ENCODE results near the gene RGS3.
"Not testable (repeated sequence)": the region's sequence is repeated elsewhere in the genome, so short reads cannot be mapped to it uniquely, and the experiment has no call there.

Gene RGS3

GRCh38 chr9:113463418-113464285, at the start of gene RGS3:
RGS3 (plus strand) TSS chr9:113463727; CDS start chr9:113463803, 76 bp downstream.
- H3K27ac ChIP-seq (ENCODE audit: low read length): peak within 1 kb of the TSS; percentile 19
- peaks cover 0 to 6% of the 10 kb centered on the region in 2 donors for H3K4me1 ChIP-seq (ENCODE audit: control insufficient read depth in 1 of 2, insufficient read depth in 2 of 2, low read length in 2 of 2)
- no peaks in the 10 kb centered on the region for H3K36me3 ChIP-seq (ENCODE audit: control insufficient read depth in 1 of 2, insufficient read depth in 2 of 2, low read length in 2 of 2)
- H3K4me3 ChIP-seq (ENCODE audit: low read depth in 1 of 2, low read length in 2 of 2): peak within 1 kb of the TSS; percentile 62 to 67
- H3K9me3 ChIP-seq (ENCODE audit: control insufficient read depth in 1 of 2, low read length in 2 of 2): no peaks in the 10 kb centered on the region
- no peaks in the 10 kb centered on the region for H3K27me3 ChIP-seq (ENCODE audit: low read depth, low read length)

GRCh38 chr9:113416149-113416721, 47.3 kb upstream of the RGS3 start:
- Histone ChIP-seq H3K27ac (ENCODE audit: low read length) (no peak overlapping the region), H3K4me3 (ENCODE audit: low read depth in 1 of 2, low read length in 2 of 2) (no peak overlapping the region), H3K9me3 (ENCODE audit: control insufficient read depth in 1 of 2, low read length in 2 of 2) (no peaks in the 10 kb centered on the region)

GRCh38 chr9:113417370-113417769, 46.2 kb upstream of the RGS3 start:
- Histone ChIP-seq H3K9me3 (ENCODE audit: control insufficient read depth in 1 of 2, low read length in 2 of 2) (no peaks in the 10 kb centered on the region), H3K27me3 (ENCODE audit: low read depth, low read length) (no peaks in the 10 kb centered on the region), H3K4me3 (ENCODE audit: low read depth in 1 of 2, low read length in 2 of 2) (no peak overlapping the region), H3K36me3 (ENCODE audit: control insufficient read depth in 1 of 2, insufficient read depth in 2 of 2, low read length in 2 of 2) (no peaks in the 10 kb centered on the region), H3K4me1 (ENCODE audit: control insufficient read depth in 1 of 2, insufficient read depth in 2 of 2, low read length in 2 of 2) (no peaks in the 10 kb centered on the region), H3K27ac (ENCODE audit: low read length) (no peak overlapping the region)

More at GRCh38 chr9:113416149-113416721, 47.3 kb upstream of the RGS3 start:
- no peaks in the 10 kb centered on the region for H3K4me1 ChIP-seq (ENCODE audit: control insufficient read depth in 1 of 2, insufficient read depth in 2 of 2, low read length in 2 of 2)
- H3K27me3 ChIP-seq (ENCODE audit: low read depth, low read length): no peaks in the 10 kb centered on the region
- H3K36me3 ChIP-seq (ENCODE audit: control insufficient read depth in 1 of 2, insufficient read depth in 2 of 2, low read length in 2 of 2): no peaks in the 10 kb centered on the region

GRCh38 chr9:113421726-113422125, 41.8 kb upstream of the RGS3 start:
- H3K4me3 ChIP-seq (ENCODE audit: low read depth in 1 of 2, low read length in 2 of 2): no peak overlapping the region

GRCh38 chr9:113425072-113425471, 38.5 kb upstream of the RGS3 start:
- Histone ChIP-seq H3K27ac (ENCODE audit: low read length) (no peak overlapping the region), H3K4me3 (ENCODE audit: low read depth in 1 of 2, low read length in 2 of 2) (no peak overlapping the region), H3K36me3 (ENCODE audit: control insufficient read depth in 1 of 2, insufficient read depth in 2 of 2, low read length in 2 of 2) (no peaks in the 10 kb centered on the region), H3K27me3 (ENCODE audit: low read depth, low read length) (no peaks in the 10 kb centered on the region), H3K4me1 (ENCODE audit: control insufficient read depth in 1 of 2, insufficient read depth in 2 of 2, low read length in 2 of 2) (no peaks in the 10 kb centered on the region), H3K9me3 (ENCODE audit: control insufficient read depth in 1 of 2, low read length in 2 of 2) (no peaks in the 10 kb centered on the region)

More at GRCh38 chr9:113421726-113422125, 41.8 kb upstream of the RGS3 start:
- H3K9me3 ChIP-seq (ENCODE audit: control insufficient read depth in 1 of 2, low read length in 2 of 2): no peaks in the 10 kb centered on the region
- H3K4me1 ChIP-seq (ENCODE audit: control insufficient read depth in 1 of 2, insufficient read depth in 2 of 2, low read length in 2 of 2): no peaks in the 10 kb centered on the region
- no peak overlapping the region for H3K27ac ChIP-seq (ENCODE audit: low read length)
- H3K36me3 ChIP-seq (ENCODE audit: control insufficient read depth in 1 of 2, insufficient read depth in 2 of 2, low read length in 2 of 2): no peaks in the 10 kb centered on the region
- no peaks in the 10 kb centered on the region for H3K27me3 ChIP-seq (ENCODE audit: low read depth, low read length)

GRCh38 chr9:113426701-113427100, 36.8 kb upstream of the RGS3 start:
- H3K36me3 ChIP-seq (ENCODE audit: control insufficient read depth in 1 of 2, insufficient read depth in 2 of 2, low read length in 2 of 2): no peaks in the 10 kb centered on the region
- H3K27me3 ChIP-seq (ENCODE audit: low read depth, low read length): no peaks in the 10 kb centered on the region
- no peaks in the 10 kb centered on the region for H3K9me3 ChIP-seq (ENCODE audit: control insufficient read depth in 1 of 2, low read length in 2 of 2)
- no peaks in the 10 kb centered on the region for H3K4me1 ChIP-seq (ENCODE audit: control insufficient read depth in 1 of 2, insufficient read depth in 2 of 2, low read length in 2 of 2)
- H3K27ac ChIP-seq (ENCODE audit: low read length): no peak overlapping the region
- H3K4me3 ChIP-seq (ENCODE audit: low read depth in 1 of 2, low read length in 2 of 2): no peak overlapping the region

- Histone ChIP-seq H3K9me3 (ENCODE audit: control insufficient read depth in 1 of 2, low read length in 2 of 2) (no peaks in the 10 kb centered on the region), H3K36me3 (ENCODE audit: control insufficient read depth in 1 of 2, insufficient read depth in 2 of 2, low read length in 2 of 2) (no peaks in the 10 kb centered on the region), H3K27ac (ENCODE audit: low read length) (no peak overlapping the region), H3K4me1 (ENCODE audit: control insufficient read depth in 1 of 2, insufficient read depth in 2 of 2, low read length in 2 of 2) (no peaks in the 10 kb centered on the region), H3K4me3 (ENCODE audit: low read depth in 1 of 2, low read length in 2 of 2) (no peak overlapping the region), H3K27me3 (ENCODE audit: low read depth, low read length) (no peaks in the 10 kb centered on the region)
These were observed 35.9 kb upstream of the RGS3 start for GRCh38 chr9:113427629-113428028.

GRCh38 chr9:113428062-113428615, 35.4 kb upstream of the RGS3 start:
- no peaks in the 10 kb centered on the region for H3K27me3 ChIP-seq (ENCODE audit: low read depth, low read length)
- H3K4me1 ChIP-seq (ENCODE audit: control insufficient read depth in 1 of 2, insufficient read depth in 2 of 2, low read length in 2 of 2): no peaks in the 10 kb centered on the region
- H3K4me3 ChIP-seq (ENCODE audit: low read depth in 1 of 2, low read length in 2 of 2): no peak overlapping the region
- no peak overlapping the region for H3K27ac ChIP-seq (ENCODE audit: low read length)
- H3K36me3 ChIP-seq (ENCODE audit: control insufficient read depth in 1 of 2, insufficient read depth in 2 of 2, low read length in 2 of 2): no peaks in the 10 kb centered on the region
- H3K9me3 ChIP-seq (ENCODE audit: control insufficient read depth in 1 of 2, low read length in 2 of 2): no peaks in the 10 kb centered on the region

- Histone ChIP-seq H3K9me3 (ENCODE audit: control insufficient read depth in 1 of 2, low read length in 2 of 2) (no peaks in the 10 kb centered on the region), H3K4me3 (ENCODE audit: low read depth in 1 of 2, low read length in 2 of 2) (no peak overlapping the region), H3K36me3 (ENCODE audit: control insufficient read depth in 1 of 2, insufficient read depth in 2 of 2, low read length in 2 of 2) (no peaks in the 10 kb centered on the region), H3K27me3 (ENCODE audit: low read depth, low read length) (no peaks in the 10 kb centered on the region), H3K27ac (ENCODE audit: low read length) (no peak overlapping the region), H3K4me1 (ENCODE audit: control insufficient read depth in 1 of 2, insufficient read depth in 2 of 2, low read length in 2 of 2) (no peaks in the 10 kb centered on the region)
These were observed 32.3 kb upstream of the RGS3 start for GRCh38 chr9:113431191-113431590.

- H3K9me3 ChIP-seq (ENCODE audit: control insufficient read depth in 1 of 2, low read length in 2 of 2): no peaks in the 10 kb centered on the region
- no peaks in the 10 kb centered on the region for H3K4me1 ChIP-seq (ENCODE audit: control insufficient read depth in 1 of 2, insufficient read depth in 2 of 2, low read length in 2 of 2)
These were observed 26.6 kb upstream of the RGS3 start for GRCh38 chr9:113436728-113437515.

GRCh38 chr9:113437716-113438115, 25.8 kb upstream of the RGS3 start:
- not testable (repeated sequence) for H3K9me3 ChIP-seq (ENCODE audit: control insufficient read depth in 1 of 2, low read length in 2 of 2); H3K4me1 ChIP-seq (ENCODE audit: control insufficient read depth in 1 of 2, insufficient read depth in 2 of 2, low read length in 2 of 2); H3K36me3 ChIP-seq (ENCODE audit: control insufficient read depth in 1 of 2, insufficient read depth in 2 of 2, low read length in 2 of 2); H3K27ac ChIP-seq (ENCODE audit: low read length); H3K4me3 ChIP-seq (ENCODE audit: low read depth in 1 of 2, low read length in 2 of 2); H3K27me3 ChIP-seq (ENCODE audit: low read depth, low read length)

More at GRCh38 chr9:113436728-113437515, 26.6 kb upstream of the RGS3 start:
- Histone ChIP-seq H3K27ac (ENCODE audit: low read length) (no peak overlapping the region), H3K27me3 (ENCODE audit: low read depth, low read length) (no peaks in the 10 kb centered on the region), H3K4me3 (ENCODE audit: low read depth in 1 of 2, low read length in 2 of 2) (no peak overlapping the region), H3K36me3 (ENCODE audit: control insufficient read depth in 1 of 2, insufficient read depth in 2 of 2, low read length in 2 of 2) (no peaks in the 10 kb centered on the region)
